HG03064 (cell line): Measurements from ENCODE around the gene TMEM190.

ENCODE experiments used
- ATAC-seq: cut with Tn5 transposase; IDR thresholded peaks from one replicate; pipeline ENCODE4 v1.9.1; 2021; ENCODE audit warnings: low read depth; ENCODE audit not compliant: unreplicated experiment

Gene TMEM190

GRCh38 chr19:55369653-55370304 lies 6.8 kb upstream of the TMEM190 start:
- ATAC-seq = no peak

- ATAC-seq = no peak
These were observed 6.2 kb upstream of the TMEM190 start, which contains the start of gene IL11 for GRCh38 chr19:55370305-55370988. TSS of gene IL11 (minus strand) at chr19:55370463. CDS start at chr19:55370310, 153 bp downstream.

DNA sequence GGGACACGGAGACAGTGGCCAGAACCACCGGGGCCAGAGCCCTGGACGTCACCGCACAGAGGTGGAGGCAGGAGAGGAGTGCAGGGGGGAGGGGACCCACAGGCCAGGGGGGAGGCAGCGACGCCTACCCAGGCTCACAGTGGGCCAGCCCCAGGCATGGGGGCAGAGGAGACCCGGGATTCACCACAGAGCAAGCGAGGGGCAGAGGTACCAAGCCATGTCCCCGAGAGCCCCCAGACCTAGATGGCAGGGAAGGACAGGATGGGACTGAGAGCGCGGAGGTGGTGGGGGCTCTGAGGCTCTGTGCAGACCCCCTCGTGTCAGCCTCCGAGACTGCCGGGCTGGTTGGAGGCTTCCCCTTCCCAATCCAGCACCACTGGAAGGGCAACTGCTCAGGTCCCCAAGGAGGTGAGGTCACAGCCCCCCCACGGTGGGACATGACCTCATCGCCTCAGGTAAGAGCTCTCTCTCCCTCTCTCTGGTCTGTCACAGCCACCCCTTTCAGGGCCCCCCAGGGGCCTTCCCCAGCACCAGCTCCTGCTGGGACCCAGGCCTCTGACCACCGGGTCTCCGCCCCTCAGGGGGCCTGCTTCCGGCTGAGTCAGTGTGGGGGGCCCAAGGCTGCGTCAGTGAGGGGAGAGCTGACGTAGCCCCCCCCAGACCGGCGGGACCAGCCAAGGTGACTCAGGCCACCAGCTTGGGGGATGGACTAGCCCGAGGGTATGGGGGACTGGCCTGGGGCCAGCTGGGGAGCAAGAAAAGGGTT lies 4.1 kb upstream of the TMEM190 start:
- no peak for ATAC-seq

- ATAC-seq = no peak
These were observed 3.2 kb upstream of the TMEM190 start for GRCh38 chr19:55373306-55373992.

- no peak for ATAC-seq
These were observed 2.5 kb upstream of the TMEM190 start for GRCh38 chr19:55373993-55374757.

- no peak for ATAC-seq
These were observed 918 bp downstream of the TMEM190 start for GRCh38 chr19:55377356-55378131.

DNA sequence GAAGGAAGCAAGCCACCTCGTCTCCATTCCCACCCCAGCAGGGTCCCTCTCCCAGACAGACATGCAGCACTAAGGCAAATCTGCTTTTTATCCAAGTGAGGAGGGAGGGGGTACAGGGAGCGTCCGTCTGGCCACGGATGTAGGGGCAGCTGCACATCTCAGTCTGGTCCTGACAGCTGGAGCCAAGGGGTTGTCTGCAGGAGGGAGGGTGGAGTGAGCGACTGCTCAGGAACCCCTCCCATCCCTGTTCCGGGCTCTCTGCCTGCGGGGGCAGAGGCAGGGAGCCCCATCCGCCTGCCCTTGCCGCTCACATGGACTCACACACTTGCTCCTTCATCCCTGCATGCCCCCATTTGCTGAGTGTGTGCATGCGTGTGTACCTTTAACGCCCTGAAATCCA lies 2.5 kb downstream of the TMEM190 start:
- no peak for ATAC-seq

DNA sequence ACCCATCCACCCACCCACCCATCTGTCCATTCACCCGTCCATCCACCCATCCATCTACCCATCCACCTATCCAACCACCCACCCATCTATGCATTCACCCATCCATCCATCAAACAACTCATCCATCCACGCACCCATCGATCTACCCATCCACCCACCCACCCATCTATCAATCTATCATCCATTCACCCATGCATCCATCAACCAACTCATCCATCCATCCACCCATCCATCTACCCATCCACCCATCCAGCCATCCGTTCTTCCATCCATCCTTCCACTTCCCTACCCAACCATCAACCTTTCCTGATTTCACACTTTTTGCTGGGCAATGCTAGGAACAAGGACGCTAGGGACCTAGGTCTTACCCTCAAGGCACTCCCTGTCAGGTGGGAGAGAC lies 5.4 kb downstream of the TMEM190 start:
- ATAC-seq = no peak

DNA sequence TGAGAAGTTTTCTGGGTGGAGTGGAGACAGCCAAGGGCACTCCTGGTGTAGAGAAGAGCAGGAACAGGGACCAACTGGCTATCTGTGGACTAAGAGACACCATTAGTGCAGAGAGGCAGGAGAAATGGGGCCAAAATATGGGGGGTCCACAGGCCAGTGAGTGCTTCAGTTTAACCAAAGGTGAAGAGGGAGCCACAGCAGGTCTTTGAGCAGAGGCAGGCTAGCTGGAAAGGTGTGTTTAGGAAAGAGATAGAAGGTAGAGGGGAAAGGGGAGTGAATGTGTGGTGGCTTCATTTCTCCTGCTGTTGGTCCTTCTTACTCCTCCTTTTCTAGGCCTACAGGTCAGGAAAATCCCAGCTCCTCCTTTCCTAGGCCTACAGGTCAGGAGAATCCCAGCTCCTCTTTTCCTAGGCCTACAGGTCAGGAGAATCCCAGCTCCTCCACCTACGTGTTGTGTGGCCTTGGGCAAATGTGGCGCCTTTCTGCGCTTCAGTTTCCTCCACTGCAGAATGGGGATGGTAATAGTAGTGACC lies 6.0 kb downstream of the TMEM190 start:
- no peak for ATAC-seq

GRCh38 chr19:55383279-55384130 lies 6.9 kb downstream of the TMEM190 start:
- ATAC-seq = no peak

- ATAC-seq = no peak
These were observed 7.7 kb downstream of the TMEM190 start, which contains the start of gene TMEM238 for GRCh38 chr19:55384131-55384919. TSS of gene TMEM238 (minus strand) at chr19:55384292. CDS start at chr19:55384259, 33 bp downstream.

DNA sequence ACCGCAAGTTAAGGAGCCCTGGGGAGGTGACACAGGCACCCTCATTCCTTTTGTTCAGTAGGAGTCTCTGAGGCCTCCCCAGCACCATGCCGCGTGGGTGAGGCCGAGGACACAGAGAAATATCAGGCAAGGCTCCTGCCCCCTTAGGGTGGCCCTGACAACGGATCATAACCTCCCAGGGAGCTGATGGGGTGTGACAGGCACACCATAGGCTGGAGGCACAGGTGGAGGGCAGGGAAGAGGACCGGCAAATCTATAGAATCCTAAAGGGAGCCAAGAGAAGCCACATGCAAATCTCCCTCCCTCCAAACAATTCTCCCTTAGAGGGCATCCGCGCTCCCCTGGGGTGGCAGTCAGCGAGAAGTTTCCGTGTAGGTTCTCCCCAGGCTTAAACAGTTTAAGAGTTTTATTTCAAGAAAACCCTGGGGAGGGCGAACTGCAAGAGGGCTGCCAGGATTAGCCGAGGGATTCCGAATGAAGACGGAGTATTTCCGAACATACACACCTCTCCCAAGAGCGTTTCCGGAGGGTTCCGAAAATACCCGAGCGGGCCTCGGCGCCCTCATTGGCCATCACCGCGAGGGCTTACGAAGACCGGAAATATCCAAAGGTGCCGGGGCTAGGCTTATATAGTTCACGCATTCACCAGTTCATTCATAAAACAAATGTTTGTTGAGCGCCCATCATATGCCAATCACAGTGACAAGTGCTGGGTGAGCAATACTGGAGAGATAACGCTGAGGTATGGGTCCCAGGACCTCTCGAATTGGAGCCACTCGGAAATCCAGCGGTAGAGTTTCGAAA lies 8.5 kb downstream of the TMEM190 start:
- peak; percentile 57 for ATAC-seq

DNA sequence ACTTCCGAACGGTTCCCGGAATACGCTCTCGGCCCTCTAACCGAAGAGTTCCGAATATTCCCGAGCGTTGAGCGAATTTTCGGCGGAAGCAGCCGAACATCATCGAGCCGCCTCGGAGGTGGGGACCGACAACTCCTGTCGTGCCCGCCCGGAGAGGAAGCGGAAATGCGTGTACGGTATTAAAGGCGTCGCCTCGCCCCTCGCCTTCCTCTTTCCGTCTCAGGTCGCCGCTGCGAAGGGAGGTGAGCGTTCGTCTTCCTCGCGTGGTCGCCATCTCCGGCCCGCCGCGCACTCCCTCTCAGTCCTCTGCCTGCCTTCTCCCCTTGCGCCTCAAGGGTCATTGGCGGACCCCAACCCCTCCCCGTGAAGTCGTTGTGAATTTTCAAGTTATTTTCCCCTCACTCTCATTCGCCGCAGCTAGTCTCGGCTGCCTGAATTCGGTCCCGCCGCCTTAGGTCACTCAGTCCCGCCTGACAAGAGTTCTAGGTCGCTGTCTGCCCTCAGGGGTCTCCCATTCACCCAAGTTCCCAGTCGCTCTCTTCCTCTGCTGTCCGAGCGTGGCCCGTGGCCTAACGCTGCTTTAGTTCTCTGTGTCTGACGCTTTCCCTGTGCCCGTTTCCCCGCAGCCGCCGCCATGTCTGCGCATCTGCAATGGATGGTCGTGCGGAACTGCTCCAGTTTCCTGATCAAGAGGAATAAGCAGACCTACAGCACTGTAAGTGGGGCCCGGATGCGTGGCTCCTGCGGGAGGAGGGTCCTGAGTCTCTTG lies 9.3 kb downstream of the TMEM190 start, which contains the start of gene RPL28:
Gene RPL28, plus strand, starts transcription at position 209 of the 769 bp plus-strand sequence. Its CDS starts 426 bp downstream, at position 635.
- ATAC-seq = peak; percentile 52

GRCh38 chr19:55386493-55386971 lies 9.9 kb downstream of the TMEM190 start:
- no peak for ATAC-seq

- no peak for ATAC-seq
These were observed 11.3 kb downstream of the TMEM190 start for GRCh38 chr19:55387736-55388497.
